Measurements from ENCODE around the gene GABRD.

DNA sequence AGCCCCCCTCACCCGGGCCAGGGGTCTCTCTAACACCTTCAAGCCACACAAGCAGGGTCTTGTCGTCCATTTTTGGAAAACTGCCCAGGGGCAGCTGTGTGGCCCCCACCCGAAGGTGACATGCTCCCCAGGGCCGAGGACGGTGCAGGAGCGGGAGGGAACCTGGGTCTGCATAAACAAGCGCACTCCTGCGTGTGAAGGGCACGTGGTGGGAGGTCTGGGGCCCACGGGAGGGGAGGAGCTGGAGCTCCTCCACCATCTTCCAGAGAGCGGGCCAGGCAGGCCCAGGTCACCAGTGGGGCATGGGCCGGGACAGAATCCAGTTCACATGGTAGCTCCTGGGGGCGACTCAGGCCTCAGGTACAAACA lies 32.0 kb upstream of the GABRD start:
- no peak for TF ChIP-seq MAX (IDR thresholded peaks at IDR 0.05; ENCODE audit: insufficient read depth, insufficient read length)
- TF ChIP-seq, protein P1, sequence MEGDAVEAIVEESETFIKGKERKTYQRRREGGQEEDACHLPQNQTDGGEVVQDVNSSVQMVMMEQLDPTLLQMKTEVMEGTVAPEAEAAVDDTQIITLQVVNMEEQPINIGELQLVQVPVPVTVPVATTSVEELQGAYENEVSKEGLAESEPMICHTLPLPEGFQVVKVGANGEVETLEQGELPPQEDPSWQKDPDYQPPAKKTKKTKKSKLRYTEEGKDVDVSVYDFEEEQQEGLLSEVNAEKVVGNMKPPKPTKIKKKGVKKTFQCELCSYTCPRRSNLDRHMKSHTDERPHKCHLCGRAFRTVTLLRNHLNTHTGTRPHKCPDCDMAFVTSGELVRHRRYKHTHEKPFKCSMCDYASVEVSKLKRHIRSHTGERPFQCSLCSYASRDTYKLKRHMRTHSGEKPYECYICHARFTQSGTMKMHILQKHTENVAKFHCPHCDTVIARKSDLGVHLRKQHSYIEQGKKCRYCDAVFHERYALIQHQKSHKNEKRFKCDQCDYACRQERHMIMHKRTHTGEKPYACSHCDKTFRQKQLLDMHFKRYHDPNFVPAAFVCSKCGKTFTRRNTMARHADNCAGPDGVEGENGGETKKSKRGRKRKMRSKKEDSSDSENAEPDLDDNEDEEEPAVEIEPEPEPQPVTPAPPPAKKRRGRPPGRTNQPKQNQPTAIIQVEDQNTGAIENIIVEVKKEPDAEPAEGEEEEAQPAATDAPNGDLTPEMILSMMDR (IDR thresholded peaks at IDR 0.05; ENCODE audit: extremely low read depth in 1 of 2, insufficient read depth in 1 of 2, low read depth in 1 of 2, low read length in 2 of 2): no peak

Measured in endothelial cell of umbilical vein (primary cell).